Measurements from ENCODE around the gene IQCH.

IQCH gene

GRCh38 chr15:67506775-67507747 lies 252.5 kb downstream of the IQCH start:
- TF ChIP-seq CTCF (conservative IDR thresholded peaks at IDR 0.05) = no peak
- H3K27ac ChIP-seq = no peak overlapping the region

GRCh38 chr15:67508407-67508806 lies 253.8 kb downstream of the IQCH start:
- H3K27ac ChIP-seq = no peak overlapping the region
- TF ChIP-seq CTCF (conservative IDR thresholded peaks at IDR 0.05) = no peak

DNA sequence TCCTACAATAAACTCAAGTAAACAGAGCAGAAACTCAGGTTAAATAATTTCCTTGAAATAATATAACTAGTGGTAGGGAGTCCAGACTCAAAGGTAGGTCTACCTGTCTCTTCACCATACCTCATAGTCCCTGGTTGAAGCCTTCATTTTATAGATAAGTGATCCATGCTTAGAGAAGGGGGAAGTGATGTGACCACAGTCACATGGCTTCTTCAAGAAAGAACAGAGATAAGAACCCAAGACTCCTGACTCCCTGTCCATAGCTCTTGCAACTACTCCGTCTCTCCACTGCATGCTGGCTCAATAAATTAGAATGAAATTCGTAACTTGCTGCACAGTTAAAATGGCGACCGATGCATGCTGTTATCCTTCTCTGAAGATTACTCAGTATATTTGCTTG lies 255.3 kb downstream of the IQCH start:
- no peak for TF ChIP-seq CTCF (conservative IDR thresholded peaks at IDR 0.05)

GRCh38 chr15:67510597-67511190 lies 256.1 kb downstream of the IQCH start:
- no peak for TF ChIP-seq CTCF (conservative IDR thresholded peaks at IDR 0.05)
- H3K27ac ChIP-seq = no peak overlapping the region

More for the DNA sequence above, 255.3 kb downstream of the IQCH start:
- no peak overlapping the region for H3K27ac ChIP-seq

GRCh38 chr15:67511606-67512005 lies 257.0 kb downstream of the IQCH start:
- TF ChIP-seq CTCF (conservative IDR thresholded peaks at IDR 0.05) = no peak
- no peak overlapping the region for H3K27ac ChIP-seq

DNA sequence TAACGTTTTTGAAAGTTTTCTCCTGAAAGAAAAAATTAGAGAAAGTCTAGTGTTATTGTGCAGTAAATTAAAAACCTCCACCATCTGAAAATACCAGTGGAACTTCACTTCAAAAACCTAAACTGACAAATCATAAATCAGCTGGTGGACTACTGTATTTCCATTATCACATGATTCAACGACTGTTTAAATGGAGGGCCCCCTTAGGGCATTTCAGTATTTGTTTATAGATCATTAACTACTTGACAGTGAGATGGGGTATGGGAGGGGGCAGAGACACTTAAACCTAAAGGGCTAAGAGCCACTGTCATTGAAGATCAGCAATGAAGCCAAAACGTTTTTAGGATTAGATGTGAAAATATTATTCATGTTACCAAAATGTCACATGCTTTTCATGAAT lies 257.6 kb downstream of the IQCH start:
- H3K27ac ChIP-seq = no peak overlapping the region
- no peak for TF ChIP-seq CTCF (conservative IDR thresholded peaks at IDR 0.05)

DNA sequence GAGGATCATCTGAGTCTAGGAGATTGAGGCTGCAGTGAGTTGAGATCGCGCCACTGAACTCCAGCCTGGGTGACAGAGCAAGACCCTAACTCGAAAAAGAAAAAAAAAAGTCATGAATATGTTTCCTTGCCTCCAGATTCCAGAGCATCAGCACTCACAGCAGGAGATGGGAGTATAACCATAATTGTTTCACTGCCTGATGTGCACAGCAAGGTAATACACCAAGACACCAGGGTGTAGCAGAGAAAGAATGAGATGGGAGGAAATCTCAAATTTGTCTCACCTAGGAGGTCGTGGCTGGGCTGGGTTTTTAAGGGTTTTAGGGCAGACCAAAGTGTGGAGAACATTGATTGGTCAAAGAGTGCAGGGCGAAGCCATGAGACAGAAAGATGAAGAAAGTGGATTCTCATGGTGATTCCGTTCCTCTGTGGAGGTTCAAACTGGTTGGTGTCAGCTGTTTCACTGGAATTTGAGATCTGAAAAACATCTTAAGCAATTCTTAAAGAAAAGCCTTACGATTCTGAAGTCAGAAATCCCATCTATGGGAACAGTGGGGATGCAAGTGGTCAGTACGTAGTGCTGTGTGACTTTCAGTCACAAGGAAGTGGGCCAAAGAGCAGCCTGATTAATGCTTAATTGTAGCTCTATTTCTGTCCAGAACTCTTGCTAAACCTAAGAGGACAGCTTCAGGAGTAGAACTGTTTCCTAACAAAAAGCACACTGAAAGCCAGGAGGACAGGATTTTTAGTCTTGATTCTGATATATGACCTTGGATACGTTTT lies 258.5 kb downstream of the IQCH start:
- no peak overlapping the region for H3K27ac ChIP-seq
- no peak for TF ChIP-seq CTCF (conservative IDR thresholded peaks at IDR 0.05)
